GM21717 (cell line): ENCODE measurements around the gene PHLPP1.

Experiments
- ATAC-seq: cut with Tn5 transposase; IDR thresholded peaks from one replicate; pipeline ENCODE4 v1.9.1; 2021; ENCODE audit warnings: mild to moderate bottlenecking, moderate library complexity; ENCODE audit not compliant: unreplicated experiment

The PHLPP1 gene

GRCh38 chr18:62842898-62843297 is 127.6 kb downstream of the PHLPP1 start:
- no peak for ATAC-seq

GRCh38 chr18:62844850-62845643 is 129.7 kb downstream of the PHLPP1 start:
- peak; percentile 73 for ATAC-seq

GRCh38 chr18:62846313-62846712 is 131.0 kb downstream of the PHLPP1 start:
- ATAC-seq, result no peak

GRCh38 chr18:62847081-62847480 is 131.7 kb downstream of the PHLPP1 start:
- no peak for ATAC-seq

GRCh38 chr18:62848946-62849345 is 133.6 kb downstream of the PHLPP1 start:
- no peak for ATAC-seq

GRCh38 chr18:62850619-62851306 is 135.4 kb downstream of the PHLPP1 start:
- no peak for ATAC-seq

GRCh38 chr18:62852851-62853250 is 137.5 kb downstream of the PHLPP1 start:
- ATAC-seq, result no peak

- ATAC-seq, result no peak
These were observed 141.0 kb downstream of the PHLPP1 start for GRCh38 chr18:62856294-62856693.

- ATAC-seq, result no peak
These were observed 142.1 kb downstream of the PHLPP1 start for GRCh38 chr18:62857263-62857976.

GRCh38 chr18:62860062-62860461 is 144.7 kb downstream of the PHLPP1 start:
- no peak for ATAC-seq

- no peak for ATAC-seq
These were observed 147.1 kb downstream of the PHLPP1 start for GRCh38 chr18:62862466-62862865.

GRCh38 chr18:62863579-62864001 is 148.2 kb downstream of the PHLPP1 start:
- ATAC-seq, result no peak

- ATAC-seq, result no peak
These were observed 150.2 kb downstream of the PHLPP1 start for GRCh38 chr18:62865498-62865897.

- ATAC-seq, result no peak
These were observed 152.2 kb downstream of the PHLPP1 start for GRCh38 chr18:62867534-62867933.

GRCh38 chr18:62868645-62869044 is 153.3 kb downstream of the PHLPP1 start:
- ATAC-seq, result no peak

- no peak for ATAC-seq
These were observed 155.3 kb downstream of the PHLPP1 start for GRCh38 chr18:62870643-62871042.

- ATAC-seq, result no peak
These were observed 160.0 kb downstream of the PHLPP1 start for GRCh38 chr18:62875323-62875722.

- no peak for ATAC-seq
These were observed 160.8 kb downstream of the PHLPP1 start for GRCh38 chr18:62876111-62876510.

- ATAC-seq, result no peak
These were observed 161.5 kb downstream of the PHLPP1 start for GRCh38 chr18:62876828-62877227.

- ATAC-seq, result no peak
These were observed 162.3 kb downstream of the PHLPP1 start for GRCh38 chr18:62877411-62878221.

- ATAC-seq, result no peak
These were observed 163.0 kb downstream of the PHLPP1 start for GRCh38 chr18:62878305-62878704.
